ENCODE measurements around the gene TPPP. TPM values are rescaled to one million over a fixed set of nuclear protein-coding genes. Genes with fewer than 3 reads are reported as not detected.

Gene TPPP
- total and polyA plus RNA-seq, 2 of the 13 experiments (the other 11 are each of a cell fraction or from before 2014, with no cell fraction given) = 0.07 TPM; not detected in 1

GRCh38 chr5:661891-662750 is 31.0 kb downstream of the TPPP start:
- WGBS (ENCODE audit: low lambda C conversion rate) = 99% methylated on average over 17 of the region's 53 CpGs
- POLR2A ChIA-PET = no interaction called here
- no peak for ATAC-seq
- no peak overlapping the region for H3K27ac ChIP-seq (ENCODE audit: extremely low read length, insufficient read depth, low read length)
- intact Hi-C loops (cut with micrococcal nuclease; ENCODE audit: unreplicated experiment) (no loop called here), in situ Hi-C loops (cut with HindIII; ENCODE audit: extremely low pct_ligation_motif_present, low pct_unique_long_range_greater_than_20kb) (no loop called here)
- no peak for TF ChIP-seq ZNF513 (CRISPR knock-in tag; conservative IDR thresholded peaks at IDR 0.05)
- no peak for TF ChIP-seq ZSCAN29 (CRISPR knock-in tag; conservative IDR thresholded peaks at IDR 0.05)
- TF ChIP-seq GABPB1 (CRISPR knock-in tag; IDR thresholded peaks at IDR 0.05) = no peak
- TF ChIP-seq ZNF224 (CRISPR knock-in tag; IDR thresholded peaks at IDR 0.05) = no peak
- TF ChIP-seq DDIT3 (CRISPR knock-in tag; IDR thresholded peaks at IDR 0.05) = no peak
- TF ChIP-seq ZBTB3 (CRISPR knock-in tag; IDR thresholded peaks at IDR 0.05; ENCODE audit: borderline replicate concordance, low read depth) = no peak
- TF ChIP-seq ZFP41 (CRISPR knock-in tag; IDR thresholded peaks at IDR 0.05; ENCODE audit: borderline replicate concordance) = no peak
- no peak for TF ChIP-seq SIN3B (IDR thresholded peaks at IDR 0.05; ENCODE audit: low read length)
- BruUV-seq (replicated peaks) = no TSS peak
- no peaks in the 10 kb centered on the region for H4K20me1 ChIP-seq (ENCODE audit: insufficient read depth, low read length)
- no peaks in the 10 kb centered on the region for H3K79me2 ChIP-seq (ENCODE audit: insufficient read depth, low read length)
- peaks cover 10 to 57% of the 10 kb centered on the region in 2 experiments for H3K36me3 ChIP-seq (replicated peaks in 1 of 2; ENCODE audit: control insufficient read depth in 1 of 2, insufficient read depth in 2 of 2, low read length in 2 of 2)
- H3K4me3 ChIP-seq (replicated peaks in 1 of 3; ENCODE audit: insufficient read depth in 1 of 3, low read depth in 2 of 3, low read length in 3 of 3) = no peak overlapping the region
- H2AFZ ChIP-seq (ENCODE audit: low read length) = no peak overlapping the region
- DNase-seq (ENCODE audit: low spot score) = no peak
- H3K9me3 ChIP-seq (ENCODE audit: low read length) = no peaks in the 10 kb centered on the region
- FAIRE-seq = no peak
- no peak overlapping the region for H3K4me2 ChIP-seq (ENCODE audit: low read depth, low read length)
- H3K27me3 ChIP-seq (ENCODE audit: control insufficient read depth in 1 of 2, insufficient read depth in 2 of 2, low read length in 2 of 2) = no peaks in the 10 kb centered on the region; a peak in 1 of 5 replicates
- no peaks in the 10 kb centered on the region for H3K4me1 ChIP-seq (ENCODE audit: insufficient read depth, low read length)
- no peak overlapping the region for H3K9ac ChIP-seq (ENCODE audit: insufficient read depth, low read depth, low read length)
- CTCF ChIA-PET (ENCODE audit: low intra/inter-chr PET ratio, low total read pairs) = no interaction called here

Measured in HepG2 (cell line).